SU-DHL-6 (cell line): ENCODE results near the gene GAS5.
"Not testable (repeated sequence)": the region's sequence is repeated elsewhere in the genome, so short reads cannot be mapped to it uniquely, and the experiment has no call there.

ENCODE experiments used
- H2AFZ ChIP-seq: fragments of 200-600 bp; sonication (generic); 2 replicates; pipeline ENCODE4 v1.6.1; 2014; ENCODE audit warnings: low read depth, mild to moderate bottlenecking, moderate library complexity, mixed read lengths, antibody characterized with exemption, low read length; ENCODE audit not compliant: severe bottlenecking
- H3F3A ChIP-seq: fragments of 200-600 bp; shearing (Covaris generic); 2 replicates; pipeline ENCODE4 v1.6.0; 2016; ENCODE audit warnings: antibody characterized with exemption, mild to moderate bottlenecking; ENCODE audit not compliant: insufficient read depth
- H3K27ac ChIP-seq: fragments of 200-600 bp; sonication (generic); 2 replicates; pipeline ENCODE4 v1.5.1; 2016; ENCODE audit warnings: low read depth, mild to moderate bottlenecking, low read length, moderate library complexity, mixed read lengths
- H3K27me3 ChIP-seq: fragments of 200-600 bp; sonication (generic), shearing (Covaris generic); 2 replicates; pipeline ENCODE4 v1.6.0; 2014; ENCODE audit warnings: mild to moderate bottlenecking, low read length
- H3K36me3 ChIP-seq: fragments of 200-600 bp; sonication (generic); 2 replicates; pipeline ENCODE4 v1.6.1; 2014; ENCODE audit warnings: mild to moderate bottlenecking, low read length, mixed read lengths
- H3K4me2 ChIP-seq: fragments of 300-600, 200-600 bp; shearing (Covaris generic), sonication (generic); 2 replicates; pipeline ENCODE4 v1.6.0; 2014; ENCODE audit warnings: low read length, low read depth, mild to moderate bottlenecking; ENCODE audit not compliant: poor library complexity, severe bottlenecking
- H3K4me3 ChIP-seq: fragments of 200-600 bp; sonication (generic); 2 replicates; pipeline ENCODE4 v1.5.1; 2014; ENCODE audit warnings: antibody characterized with exemption, low read length, mild to moderate bottlenecking, mixed read lengths; ENCODE audit not compliant: insufficient read depth, poor library complexity, severe bottlenecking
- H3K79me2 ChIP-seq: fragments of 200-600 bp; sonication (generic); 2 replicates; pipeline ENCODE4 v1.6.1; 2014; ENCODE audit warnings: mild to moderate bottlenecking, low read length, moderate library complexity; ENCODE audit not compliant: insufficient read depth
- H3K9ac ChIP-seq: fragments of 200-600 bp; sonication (generic); 2 replicates; pipeline ENCODE4 v1.7.0; 2014; ENCODE audit warnings: mild to moderate bottlenecking, low read length
- H3K9me2 ChIP-seq: fragments of 200-600 bp; sonication (generic); replicated peaks from 2 replicates; pipeline ENCODE4 v1.6.1; 2014; ENCODE audit warnings: low read length; ENCODE audit not compliant: insufficient read depth
- H3K9me3 ChIP-seq: fragments of 200-600 bp; sonication (generic); 2 replicates; pipeline ENCODE4 v1.6.1; 2014; ENCODE audit warnings: low read length, mixed read lengths; ENCODE audit not compliant: insufficient read depth
- H4K20me1 ChIP-seq: fragments of 200-600 bp; sonication (generic); 2 replicates; pipeline ENCODE4 v1.6.1; 2014; ENCODE audit warnings: low read depth, mild to moderate bottlenecking, antibody characterized with exemption, low read length, moderate library complexity, mixed read lengths
- CTCF ChIP-seq: fragments of 200-600 bp; sonication (generic); IDR thresholded peaks from one replicate; pipeline ENCODE4 v1.5.1; 2017; ENCODE audit warnings: antibody characterized with exemption, mild to moderate bottlenecking, low read length, moderate library complexity; ENCODE audit not compliant: insufficient read depth, poor library complexity, severe bottlenecking
- EZH2phosphoT487 ChIP-seq: fragments of 200-600 bp; sonication (generic), shearing (Covaris generic); conservative IDR thresholded peaks from 2 replicates; pipeline ENCODE4 v1.6.1; 2018; ENCODE audit warnings: mild to moderate bottlenecking, antibody characterized with exemption, low read length, moderate library complexity, mixed read lengths

GAS5 gene

GRCh38 chr1:173860065-173860464, 7.7 kb downstream of the GAS5 start:
- Histone ChIP-seq H3K9me2 (no peaks in the 10 kb centered on the region), H3K27me3 (no peaks in the 10 kb centered on the region), H3K79me2 (no peaks in the 10 kb centered on the region), H3K9me3 (no peaks in the 10 kb centered on the region), H2AFZ (no peak overlapping the region), H3K4me2 (no peak overlapping the region), H4K20me1 (0 out of 2 replicates have a peak, but pooled peaks cover 4% of the 10 kb centered on the region), H3F3A (peaks cover 75% of the 10 kb centered on the region), H3K9ac (no peak overlapping the region), H3K4me3 (no peak overlapping the region), H3K27ac (no peak overlapping the region), H3K36me3 (peaks cover 48% of the 10 kb centered on the region)
- TF ChIP-seq CTCF (no peak), EZH2phosphoT487 (no peak)

GRCh38 chr1:173859547-173859946, 8.2 kb downstream of the GAS5 start:
- H3K79me2 ChIP-seq, H3K9me2 ChIP-seq, H3K27ac ChIP-seq, H3K4me2 ChIP-seq, H3K9ac ChIP-seq, H2AFZ ChIP-seq, H3K4me3 ChIP-seq, H4K20me1 ChIP-seq, H3K27me3 ChIP-seq, H3K9me3 ChIP-seq: not testable (repeated sequence)
- peaks cover 46% of the 10 kb centered on the region for H3K36me3 ChIP-seq
- H3F3A ChIP-seq = peaks cover 72% of the 10 kb centered on the region

GRCh38 chr1:173857363-173857917, 10.3 kb downstream of the GAS5 start:
- H3K4me3 ChIP-seq = no peak overlapping the region
- H3K36me3 ChIP-seq = peaks cover 34% of the 10 kb centered on the region
- H4K20me1 ChIP-seq = no peaks in the 10 kb centered on the region
- no peak overlapping the region for H2AFZ ChIP-seq
- no peak overlapping the region for H3K27ac ChIP-seq
- no peaks in the 10 kb centered on the region for H3K27me3 ChIP-seq
- no peaks in the 10 kb centered on the region for H3K9me2 ChIP-seq
- H3K79me2 ChIP-seq = no peaks in the 10 kb centered on the region
- no peaks in the 10 kb centered on the region for H3K9me3 ChIP-seq
- peaks cover 51% of the 10 kb centered on the region for H3F3A ChIP-seq
- H3K4me2 ChIP-seq = no peak overlapping the region
- no peak overlapping the region for H3K9ac ChIP-seq
- no peak for TF ChIP-seq EZH2phosphoT487
- no peak for TF ChIP-seq CTCF

- H3K9me3 ChIP-seq = no peaks in the 10 kb centered on the region
- no peak overlapping the region for H3K27ac ChIP-seq
- H4K20me1 ChIP-seq = no peaks in the 10 kb centered on the region
- H3K4me3 ChIP-seq = no peak overlapping the region
- TF ChIP-seq EZH2phosphoT487 = no peak
- H3F3A ChIP-seq = peaks cover 46% of the 10 kb centered on the region
- no peaks in the 10 kb centered on the region for H3K79me2 ChIP-seq
- H3K9ac ChIP-seq = no peak overlapping the region
- H3K36me3 ChIP-seq = peaks cover 34% of the 10 kb centered on the region
- no peaks in the 10 kb centered on the region for H3K27me3 ChIP-seq
- H3K9me2 ChIP-seq = no peaks in the 10 kb centered on the region
- H2AFZ ChIP-seq = no peak overlapping the region
- H3K4me2 ChIP-seq = no peak overlapping the region
These were observed 10.9 kb downstream of the GAS5 start for GRCh38 chr1:173856903-173857302.
